HepG2 (cell line): Measurements from ENCODE around the gene NFATC1. TPM values are rescaled to one million over a fixed set of nuclear protein-coding genes. Genes with fewer than 3 reads are reported as not detected.

Experiments
- GATAD1 ChIP-seq: IDR thresholded peaks from 2 replicates; pipeline ENCODE4 v1.6.1; 2016; ENCODE audit warnings: missing genetic modification reagents, missing compliant biosample characterization
- PAF1 ChIP-seq: IDR thresholded peaks from 2 replicates; pipeline ENCODE4 v1.6.1; 2016; ENCODE audit warnings: missing genetic modification reagents, missing compliant biosample characterization
- SP140L ChIP-seq: sonication (generic); formaldehyde crosslinking; IDR thresholded peaks from 2 replicates; pipeline ENCODE4 v1.4.0; 2020; ENCODE audit warnings: missing genetic modification reagents, borderline replicate concordance
- ZFP37 ChIP-seq: sonication (generic); formaldehyde crosslinking; IDR thresholded peaks from 2 replicates; pipeline ENCODE4 v1.4.0; 2020; ENCODE audit warnings: missing genetic modification reagents, borderline replicate concordance
- ZNF556 ChIP-seq: sonication (generic); formaldehyde crosslinking; IDR thresholded peaks from 2 replicates; pipeline ENCODE4 v1.4.0; 2020; ENCODE audit warnings: mild to moderate bottlenecking, missing genetic modification reagents, borderline replicate concordance
- ZNF598 ChIP-seq: sonication (generic); formaldehyde crosslinking; IDR thresholded peaks from 2 replicates; pipeline ENCODE4 v1.5.1; 2020; ENCODE audit warnings: mild to moderate bottlenecking, missing genetic modification reagents, borderline replicate concordance
- polyA plus RNA-seq, 8 experiments: library from polyadenylated mRNA; depleted of rRNA in 3 of 8; stranded (reverse) in 7 of 8; unstranded in 1 of 8; fragments of >200 nt; fragmentation: Illumina TruSeq in 4 of 8; extraction: Trizol in 4 of 8; gene quantifications; 2 replicates each; pipeline versions ENCODE4 v1.2.1 to v1.2.3, GENCODE V29; 2011 to 2016; ENCODE audit warnings: low read depth in 4 of 8, missing spikeins in 1 of 8, mixed read lengths in 1 of 8; ENCODE audit not compliant: insufficient read depth in 1 of 8
- total RNA-seq, 5 experiments: library from RNA; depleted of rRNA; stranded (reverse); fragments of >200 nt; fragmentation: Illumina TruSeq; extraction: Trizol; gene quantifications; 2 replicates each; pipeline ENCODE4 v1.2.3, GENCODE V29; 2016; ENCODE audit warnings: low read depth in 1 of 5
- TF ChIP-seq, protein P1 (sequence below): IDR thresholded peaks from 2 replicates; pipeline ENCODE4 v1.4.0; 2020; ENCODE audit warnings: mild to moderate bottlenecking, missing genetic modification reagents
- TF ChIP-seq, protein P2 (sequence below): sonication (generic); formaldehyde crosslinking; IDR thresholded peaks from 2 replicates; pipeline ENCODE4 v1.5.0; 2020; ENCODE audit warnings: missing genetic modification reagents

NFATC1 gene
- total and polyA plus RNA-seq, 2 of the 13 experiments (the other 11 are each of a cell fraction or from before 2014, with no cell fraction given), result not detected

DNA sequence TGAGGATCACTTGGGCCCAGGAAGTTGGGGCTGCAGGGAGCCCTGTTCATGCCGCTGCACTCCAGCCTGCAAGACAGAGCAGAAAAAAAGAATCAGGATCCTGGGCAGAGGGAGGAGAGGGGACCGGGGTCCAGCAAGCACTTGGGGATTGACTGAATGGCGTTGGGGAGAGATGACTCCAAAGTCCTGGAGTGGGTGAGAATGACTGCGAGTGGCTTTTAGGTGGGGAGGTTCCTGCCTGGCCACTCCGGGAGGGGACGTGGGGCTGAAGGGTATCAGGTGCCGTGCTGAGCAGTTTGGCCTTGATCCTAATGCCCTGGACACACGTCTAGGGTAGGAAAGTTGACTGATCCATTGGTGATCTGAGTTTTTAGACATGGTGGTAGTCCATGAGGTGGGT, 3.5 kb upstream of the NFATC1 start (continued):
- TF ChIP-seq, protein P1, sequence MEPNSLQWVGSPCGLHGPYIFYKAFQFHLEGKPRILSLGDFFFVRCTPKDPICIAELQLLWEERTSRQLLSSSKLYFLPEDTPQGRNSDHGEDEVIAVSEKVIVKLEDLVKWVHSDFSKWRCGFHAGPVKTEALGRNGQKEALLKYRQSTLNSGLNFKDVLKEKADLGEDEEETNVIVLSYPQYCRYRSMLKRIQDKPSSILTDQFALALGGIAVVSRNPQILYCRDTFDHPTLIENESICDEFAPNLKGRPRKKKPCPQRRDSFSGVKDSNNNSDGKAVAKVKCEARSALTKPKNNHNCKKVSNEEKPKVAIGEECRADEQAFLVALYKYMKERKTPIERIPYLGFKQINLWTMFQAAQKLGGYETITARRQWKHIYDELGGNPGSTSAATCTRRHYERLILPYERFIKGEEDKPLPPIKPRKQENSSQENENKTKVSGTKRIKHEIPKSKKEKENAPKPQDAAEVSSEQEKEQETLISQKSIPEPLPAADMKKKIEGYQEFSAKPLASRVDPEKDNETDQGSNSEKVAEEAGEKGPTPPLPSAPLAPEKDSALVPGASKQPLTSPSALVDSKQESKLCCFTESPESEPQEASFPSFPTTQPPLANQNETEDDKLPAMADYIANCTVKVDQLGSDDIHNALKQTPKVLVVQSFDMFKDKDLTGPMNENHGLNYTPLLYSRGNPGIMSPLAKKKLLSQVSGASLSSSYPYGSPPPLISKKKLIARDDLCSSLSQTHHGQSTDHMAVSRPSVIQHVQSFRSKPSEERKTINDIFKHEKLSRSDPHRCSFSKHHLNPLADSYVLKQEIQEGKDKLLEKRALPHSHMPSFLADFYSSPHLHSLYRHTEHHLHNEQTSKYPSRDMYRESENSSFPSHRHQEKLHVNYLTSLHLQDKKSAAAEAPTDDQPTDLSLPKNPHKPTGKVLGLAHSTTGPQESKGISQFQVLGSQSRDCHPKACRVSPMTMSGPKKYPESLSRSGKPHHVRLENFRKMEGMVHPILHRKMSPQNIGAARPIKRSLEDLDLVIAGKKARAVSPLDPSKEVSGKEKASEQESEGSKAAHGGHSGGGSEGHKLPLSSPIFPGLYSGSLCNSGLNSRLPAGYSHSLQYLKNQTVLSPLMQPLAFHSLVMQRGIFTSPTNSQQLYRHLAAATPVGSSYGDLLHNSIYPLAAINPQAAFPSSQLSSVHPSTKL, result no peak
- TF ChIP-seq ZFP37 (CRISPR knock-in tag), result no peak
- no peak for TF ChIP-seq SP140L (CRISPR knock-in tag)
- no peak for TF ChIP-seq ZNF598 (CRISPR knock-in tag)
- TF ChIP-seq, protein P2, sequence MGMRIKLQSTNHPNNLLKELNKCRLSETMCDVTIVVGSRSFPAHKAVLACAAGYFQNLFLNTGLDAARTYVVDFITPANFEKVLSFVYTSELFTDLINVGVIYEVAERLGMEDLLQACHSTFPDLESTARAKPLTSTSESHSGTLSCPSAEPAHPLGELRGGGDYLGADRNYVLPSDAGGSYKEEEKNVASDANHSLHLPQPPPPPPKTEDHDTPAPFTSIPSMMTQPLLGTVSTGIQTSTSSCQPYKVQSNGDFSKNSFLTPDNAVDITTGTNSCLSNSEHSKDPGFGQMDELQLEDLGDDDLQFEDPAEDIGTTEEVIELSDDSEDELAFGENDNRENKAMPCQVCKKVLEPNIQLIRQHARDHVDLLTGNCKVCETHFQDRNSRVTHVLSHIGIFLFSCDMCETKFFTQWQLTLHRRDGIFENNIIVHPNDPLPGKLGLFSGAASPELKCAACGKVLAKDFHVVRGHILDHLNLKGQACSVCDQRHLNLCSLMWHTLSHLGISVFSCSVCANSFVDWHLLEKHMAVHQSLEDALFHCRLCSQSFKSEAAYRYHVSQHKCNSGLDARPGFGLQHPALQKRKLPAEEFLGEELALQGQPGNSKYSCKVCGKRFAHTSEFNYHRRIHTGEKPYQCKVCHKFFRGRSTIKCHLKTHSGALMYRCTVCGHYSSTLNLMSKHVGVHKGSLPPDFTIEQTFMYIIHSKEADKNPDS, result no peak
- TF ChIP-seq GATAD1, result no peak
- no peak for TF ChIP-seq ZNF556 (CRISPR knock-in tag)
- TF ChIP-seq PAF1 (CRISPR knock-in tag), result no peak
